GM12873 (cell line): ENCODE results near the gene SMARCD1.

Experiments used
- CTCF ChIP-seq: IDR thresholded peaks from 2 replicates; pipeline ENCODE4 v1.5.1; 2012; ENCODE audit warnings: low read depth, mild to moderate bottlenecking, moderate library complexity, low read length, control low read depth; ENCODE audit not compliant: insufficient read depth; ENCODE audit errors: missing control alignments

SMARCD1 gene

GRCh38 chr12:50089730-50090129, 4.6 kb downstream of the SMARCD1 start:
- TF ChIP-seq CTCF, result no peak

DNA sequence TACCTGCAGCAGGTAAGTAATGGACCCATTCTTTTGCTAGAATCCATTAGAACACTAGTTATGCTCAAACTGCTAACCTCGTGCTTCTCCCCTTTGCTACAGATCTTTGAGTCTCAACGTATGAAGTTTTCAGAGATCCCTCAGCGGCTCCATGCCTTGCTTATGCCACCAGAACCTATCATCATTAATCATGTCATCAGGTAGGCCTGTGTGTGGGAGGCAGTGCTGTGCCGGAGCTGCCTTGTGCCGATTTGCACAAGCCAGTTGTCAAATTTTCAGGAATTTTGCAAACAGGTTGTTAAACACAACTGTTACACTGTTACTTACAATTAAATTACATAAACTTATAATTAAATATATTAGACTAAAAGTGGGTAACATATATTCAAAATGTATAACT, 5.2 kb downstream of the SMARCD1 start:
- no peak for TF ChIP-seq CTCF

GRCh38 chr12:50097952-50098351, 12.8 kb downstream of the SMARCD1 start:
- TF ChIP-seq CTCF, result no peak

DNA sequence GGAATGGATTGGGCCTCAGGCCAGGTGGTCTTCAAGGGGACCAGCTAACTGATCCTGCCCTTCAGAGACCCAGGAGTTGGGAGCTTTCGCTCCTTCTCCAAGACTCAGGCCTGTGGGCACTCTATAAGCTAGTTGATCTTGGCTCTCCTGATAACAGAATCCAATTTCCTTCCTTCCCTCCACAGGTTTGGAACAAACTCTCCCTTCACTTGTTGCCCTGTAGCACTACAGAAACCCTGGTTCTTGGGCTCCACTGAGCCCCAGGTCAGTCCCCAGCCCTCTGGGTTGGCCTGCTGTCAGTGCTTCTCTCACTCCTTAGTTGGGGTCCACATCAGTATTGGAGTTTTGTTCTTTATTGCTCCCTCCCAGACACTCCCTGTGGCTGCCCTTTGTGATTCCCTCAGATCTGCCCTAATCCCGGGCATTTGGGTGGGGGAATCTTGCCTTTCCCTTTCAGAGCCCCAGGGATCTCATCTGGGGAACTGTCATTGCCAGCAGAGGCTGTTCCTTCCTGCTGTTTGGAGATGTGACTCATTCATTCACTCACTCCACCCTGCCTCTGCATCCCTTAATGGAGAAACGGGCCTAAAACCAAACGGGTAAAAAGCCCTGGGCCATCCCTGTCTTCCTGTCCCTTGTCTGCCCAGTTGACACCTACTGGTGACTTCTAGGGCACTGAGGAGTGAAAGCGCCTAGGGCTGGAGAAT, 14.3 kb downstream of the SMARCD1 start:
- no peak for TF ChIP-seq CTCF

GRCh38 chr12:50100561-50100960, 15.4 kb downstream of the SMARCD1 start:
- no peak for TF ChIP-seq CTCF

DNA sequence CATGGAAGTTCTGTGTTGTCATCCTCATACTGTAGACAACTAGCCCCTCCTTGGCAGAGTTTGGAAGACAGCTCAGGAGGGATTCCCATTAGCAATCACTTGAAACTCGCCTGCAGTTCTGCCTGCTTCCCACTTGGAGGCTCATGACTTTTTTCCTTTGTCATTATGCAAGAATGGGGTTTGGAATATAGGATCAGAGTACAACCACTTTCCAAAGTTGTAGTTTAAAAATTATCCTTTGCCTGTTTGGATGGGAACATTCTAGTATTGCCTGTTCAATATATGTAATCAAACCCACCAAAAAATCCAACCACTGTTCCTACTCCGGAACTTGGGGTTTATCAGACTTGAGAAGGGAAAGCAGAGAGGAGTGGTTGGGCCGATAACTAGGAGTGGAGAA, 16.5 kb downstream of the SMARCD1 start:
- TF ChIP-seq CTCF, result peak; percentile 24

- TF ChIP-seq CTCF, result no peak
Measured at GRCh38 chr12:50102131-50102531, 17.0 kb downstream of the SMARCD1 start.
